HEK293T (cell line): ENCODE measurements around the gene PLPP7.

ENCODE experiments used
- CTBP1 ChIP-seq: fragments of 450-650 bp; IDR thresholded peaks from 2 replicates; pipeline ENCODE4 v1.6.1; 2016; ENCODE audit warnings: borderline replicate concordance
- TARDBP ChIP-seq: fragments of 450-650 bp; IDR thresholded peaks from 2 replicates; pipeline ENCODE4 v1.6.1; 2016

DNA sequence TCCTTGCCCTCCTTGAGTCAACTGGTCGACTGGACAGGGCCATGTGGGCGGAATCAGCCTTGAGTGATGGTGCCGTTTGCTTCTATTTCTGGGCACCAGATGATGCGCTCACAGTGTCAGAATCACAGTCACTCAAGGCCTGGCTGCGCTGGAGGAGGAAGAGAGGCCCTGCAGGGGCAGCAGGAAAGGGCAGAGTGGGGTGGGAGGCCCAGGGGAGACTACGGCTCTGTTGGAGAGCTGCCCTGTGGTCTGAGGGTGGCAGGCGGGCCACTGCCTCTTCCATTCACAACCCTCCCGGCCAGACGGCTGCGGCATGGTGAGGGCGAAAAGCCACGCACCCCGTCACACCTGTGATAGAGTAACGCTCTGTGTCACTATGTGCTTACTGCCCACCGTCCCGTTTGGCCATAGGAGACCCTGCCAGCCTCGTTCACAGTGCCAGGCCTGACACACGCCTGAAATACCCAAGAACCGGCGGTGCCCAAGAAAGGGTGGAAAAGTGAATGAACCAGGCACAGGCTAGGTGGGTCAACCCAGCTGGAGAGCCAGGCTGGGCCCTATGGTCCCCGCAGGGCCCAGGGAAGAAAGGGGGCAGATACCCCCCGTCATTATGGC lies 9.9 kb downstream of the PLPP7 start:
- TF ChIP-seq CTBP1 = no peak
- no peak for TF ChIP-seq TARDBP
